ENCODE data around the gene ITPK1. TPM values are rescaled to one million over a fixed set of nuclear protein-coding genes. Genes with fewer than 3 reads are reported as not detected.

Gene ITPK1
- polyA plus RNA-seq, 12 donors: 12.7 to 49.1 (median 17.5) TPM; not detected in 1

DNA sequence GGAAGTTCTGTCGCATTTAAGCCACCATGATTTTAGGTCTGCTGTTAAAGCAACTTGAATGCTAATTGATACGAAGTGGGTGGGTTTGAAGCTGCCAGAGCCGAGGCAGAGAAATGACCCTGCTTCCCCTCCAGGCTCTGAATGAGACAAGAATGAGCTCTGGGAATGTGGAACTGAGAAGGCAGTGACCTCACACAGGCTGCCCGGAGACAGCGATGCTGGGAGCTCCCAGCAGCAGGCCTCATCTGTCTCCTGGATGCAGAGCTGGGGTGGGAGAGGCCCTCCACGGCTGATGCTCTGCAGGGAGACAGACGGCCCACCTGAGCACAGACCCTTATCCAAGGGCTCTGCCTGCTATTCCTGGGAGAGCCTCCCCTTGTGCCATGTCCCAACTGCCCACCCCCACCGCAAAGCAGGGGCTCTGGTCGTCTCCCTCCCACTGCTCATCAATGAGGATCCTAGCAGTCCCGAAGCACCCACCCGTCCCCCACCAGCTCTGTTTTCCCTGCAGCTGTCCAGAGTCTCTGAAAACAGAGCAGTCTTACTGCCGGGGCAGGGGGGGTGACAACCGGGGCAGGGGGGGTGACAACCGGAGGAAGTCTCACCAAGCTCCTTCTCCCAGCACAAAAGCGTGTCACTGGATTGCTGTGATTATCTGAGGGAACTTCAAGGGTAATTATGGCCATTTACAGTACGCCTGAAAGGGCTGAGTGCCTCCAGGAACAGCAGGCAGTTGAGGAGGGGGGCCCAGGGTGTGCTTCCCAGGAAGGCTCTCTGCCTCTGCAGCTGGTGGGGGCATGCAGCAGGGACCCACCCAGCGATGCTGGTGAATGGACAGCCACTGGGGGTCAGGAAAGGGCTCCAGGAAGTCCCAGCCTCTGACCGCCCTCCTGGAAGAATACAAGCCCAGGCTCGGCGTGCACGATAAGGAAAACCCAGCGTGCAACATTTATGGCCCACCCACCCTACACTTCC, 125.0 kb downstream of the ITPK1 start:
- no peak for DNase-seq

DNA sequence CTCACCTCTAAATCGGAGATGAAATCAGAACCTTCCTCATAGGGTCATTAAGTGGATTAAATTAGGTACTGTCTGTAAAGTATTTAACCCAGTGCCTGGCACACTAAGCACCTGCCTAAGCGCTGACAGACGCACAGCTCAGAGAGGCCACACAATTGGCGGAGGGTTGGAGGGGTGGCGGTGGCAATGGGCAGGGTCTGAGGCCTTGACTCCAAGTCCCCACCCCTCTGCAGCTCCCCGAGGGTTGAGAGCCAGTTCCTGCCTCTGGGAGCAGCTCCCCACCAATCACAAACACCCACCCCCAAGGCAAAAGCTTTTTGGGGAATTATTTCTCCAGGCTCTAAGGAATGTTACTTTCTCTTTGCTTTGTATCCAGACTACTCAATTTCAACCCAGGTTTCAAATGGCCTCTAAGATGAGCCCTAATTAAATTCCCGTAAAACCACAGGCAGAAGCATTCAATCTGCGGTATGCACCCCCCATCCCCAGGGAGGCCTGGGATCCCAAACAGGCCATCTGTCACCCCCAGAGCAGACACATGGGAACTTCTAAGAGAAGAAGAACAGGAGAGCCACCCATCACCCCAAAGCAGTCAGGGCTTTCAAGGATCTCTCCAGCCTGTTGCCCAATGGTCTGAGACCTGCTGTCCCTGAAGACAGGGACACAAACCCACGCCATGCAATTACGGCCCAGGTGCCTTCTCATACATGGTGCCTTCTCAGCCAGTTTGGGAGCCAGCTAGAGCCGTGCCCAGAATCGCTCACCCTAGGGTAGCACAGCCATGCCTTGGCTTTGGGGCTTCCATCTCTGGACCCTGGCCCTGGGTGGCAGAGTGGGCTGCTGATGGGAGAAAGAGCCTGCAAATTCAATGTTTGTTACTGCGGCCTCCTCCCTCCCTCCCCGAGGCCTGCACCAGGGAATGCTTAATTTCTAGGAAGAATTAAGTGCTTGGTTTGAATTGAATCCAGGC, 126.7 kb downstream of the ITPK1 start:
- DNase-seq: no peak

DNA sequence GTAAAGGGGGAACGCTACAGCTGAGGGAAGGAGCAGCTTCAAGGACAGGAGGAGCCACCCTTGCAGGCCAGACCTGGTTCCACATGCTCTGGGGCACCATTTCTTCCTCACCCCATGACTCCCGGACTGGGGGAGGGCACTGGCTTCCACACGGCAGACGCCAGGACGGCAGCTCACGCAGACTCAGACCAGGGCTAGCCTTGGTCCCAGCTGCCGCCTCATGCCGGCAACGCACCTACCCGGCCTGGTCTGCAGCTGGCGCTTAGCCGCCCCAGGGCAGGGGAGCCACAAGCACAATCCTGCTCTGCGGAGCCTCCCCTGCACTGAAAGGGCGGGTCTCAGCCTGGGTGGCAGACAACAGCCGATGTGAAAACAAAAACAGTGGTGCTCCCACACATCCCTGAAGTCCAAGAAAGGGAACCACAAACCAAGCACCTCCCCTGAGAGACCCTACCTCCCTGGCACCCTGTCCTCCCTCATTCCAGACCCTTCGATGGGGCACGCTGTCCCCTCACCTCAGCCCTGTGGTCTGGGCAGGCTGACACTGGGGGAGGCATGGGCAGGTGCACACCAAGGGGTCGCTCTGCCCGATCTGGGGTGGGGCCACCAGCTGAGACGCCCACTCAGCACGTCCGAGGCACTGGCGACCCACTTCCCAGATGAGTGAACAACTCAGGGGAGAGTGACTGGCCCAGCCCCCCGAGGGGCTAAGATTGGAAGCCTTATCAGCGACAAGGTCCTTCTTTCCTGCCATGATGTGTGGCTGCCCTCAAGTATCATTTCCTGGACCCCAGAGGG, 127.8 kb downstream of the ITPK1 start:
- no peak for DNase-seq

DNA sequence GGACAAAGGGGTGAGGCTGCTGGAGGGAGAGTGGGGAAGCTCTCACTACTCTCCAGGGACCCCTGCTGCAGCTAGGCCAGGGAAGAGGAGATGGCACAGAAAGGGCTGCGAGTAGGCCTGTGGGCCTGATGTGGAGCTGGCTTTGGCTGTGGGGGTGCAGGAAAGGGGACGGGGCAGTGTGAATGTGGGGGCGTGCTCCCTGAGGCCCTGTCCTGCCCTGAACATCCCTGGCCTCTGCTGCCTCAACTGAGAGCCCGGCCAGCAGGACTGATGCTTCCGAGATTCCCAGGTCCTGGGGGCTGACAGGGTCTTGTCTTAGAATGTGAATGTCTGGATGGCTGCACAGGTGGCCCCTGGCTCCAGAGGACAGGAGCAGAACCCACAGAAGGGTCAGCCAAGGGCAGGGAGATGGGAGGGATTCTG, 128.6 kb downstream of the ITPK1 start:
- DNase-seq: no peak

DNA sequence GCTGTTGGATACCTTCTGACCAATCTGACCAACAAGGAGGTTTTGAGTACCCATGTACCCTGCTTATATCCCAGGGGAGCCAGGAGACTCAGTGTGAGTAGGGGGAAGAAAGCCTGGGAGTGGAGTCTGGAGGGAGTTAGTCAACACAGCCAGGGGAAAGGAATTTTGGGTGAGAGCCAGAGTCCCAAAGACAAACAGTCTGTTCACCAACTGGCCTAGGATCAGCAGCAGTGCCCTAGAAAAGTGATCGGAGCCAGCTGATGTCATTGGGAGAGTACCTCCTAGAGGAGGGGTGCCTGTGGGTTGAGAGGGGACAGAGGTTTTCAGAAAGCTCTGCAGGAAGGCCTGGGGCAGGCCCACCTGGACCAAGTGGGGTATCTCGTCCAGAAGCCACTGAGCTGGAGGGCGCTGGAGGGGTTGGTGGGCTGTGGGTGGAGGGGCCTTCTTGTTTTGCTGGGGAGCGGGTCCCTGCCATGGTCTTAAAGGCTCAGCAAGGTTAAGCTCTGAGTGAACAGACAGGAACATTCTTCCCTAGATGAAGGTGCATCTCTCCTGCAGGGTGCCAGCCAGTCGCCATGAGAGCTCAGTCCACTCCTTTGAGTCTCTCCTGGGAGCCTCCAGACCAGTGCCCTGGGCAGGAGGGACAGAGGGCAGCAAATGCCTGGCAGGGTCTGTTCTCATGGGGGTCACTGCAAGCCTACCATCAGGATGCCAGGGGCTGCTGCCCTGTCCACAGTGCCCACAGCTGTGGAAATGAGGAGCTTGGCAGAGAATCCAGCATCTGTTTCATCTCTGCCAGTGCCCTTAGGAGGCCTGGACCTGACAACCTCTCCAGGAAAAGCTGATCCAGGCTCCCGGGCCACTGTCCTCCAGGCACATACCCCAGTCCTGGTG, 129.2 kb downstream of the ITPK1 start:
- DNase-seq: peak; percentile 44

DNA sequence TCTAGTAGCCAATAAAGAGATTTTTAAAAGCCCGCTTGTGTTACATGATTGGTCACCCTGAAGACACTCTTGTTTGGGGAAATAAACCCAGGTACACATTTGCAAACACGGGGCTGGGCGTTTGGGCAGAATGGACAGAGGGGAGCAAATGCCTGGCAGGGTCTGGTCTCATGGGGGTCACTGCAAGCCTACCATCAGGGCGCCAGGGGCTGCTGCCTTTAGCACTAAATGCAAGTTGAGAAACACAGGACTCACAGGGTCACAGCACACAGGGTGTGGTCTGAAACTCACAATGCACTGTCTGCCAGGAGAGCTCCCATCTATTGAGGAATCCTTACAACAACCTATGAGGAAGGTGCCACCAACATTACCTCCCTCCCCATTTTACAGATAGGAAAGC, 130.2 kb downstream of the ITPK1 start:
- DNase-seq: no peak

DNA sequence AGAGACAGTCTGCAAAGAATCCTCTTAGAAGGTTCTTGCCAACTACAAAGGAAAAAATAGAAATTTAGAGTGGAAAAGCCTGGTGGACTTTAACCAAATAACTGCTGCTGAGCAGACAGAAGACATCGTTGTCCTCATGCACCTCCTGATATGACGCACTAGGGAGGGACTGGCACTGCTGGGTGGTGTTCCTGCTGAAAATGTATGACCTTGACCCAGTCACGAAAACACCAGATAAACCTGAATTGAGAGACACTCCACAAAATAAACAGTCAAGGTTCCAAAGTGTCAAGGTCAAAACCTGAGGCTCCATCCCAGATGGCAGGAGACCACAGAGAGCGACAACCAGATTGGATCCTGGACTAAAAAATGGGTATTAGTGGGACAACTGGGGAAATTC, 130.8 kb downstream of the ITPK1 start:
- no peak for DNase-seq

DNA sequence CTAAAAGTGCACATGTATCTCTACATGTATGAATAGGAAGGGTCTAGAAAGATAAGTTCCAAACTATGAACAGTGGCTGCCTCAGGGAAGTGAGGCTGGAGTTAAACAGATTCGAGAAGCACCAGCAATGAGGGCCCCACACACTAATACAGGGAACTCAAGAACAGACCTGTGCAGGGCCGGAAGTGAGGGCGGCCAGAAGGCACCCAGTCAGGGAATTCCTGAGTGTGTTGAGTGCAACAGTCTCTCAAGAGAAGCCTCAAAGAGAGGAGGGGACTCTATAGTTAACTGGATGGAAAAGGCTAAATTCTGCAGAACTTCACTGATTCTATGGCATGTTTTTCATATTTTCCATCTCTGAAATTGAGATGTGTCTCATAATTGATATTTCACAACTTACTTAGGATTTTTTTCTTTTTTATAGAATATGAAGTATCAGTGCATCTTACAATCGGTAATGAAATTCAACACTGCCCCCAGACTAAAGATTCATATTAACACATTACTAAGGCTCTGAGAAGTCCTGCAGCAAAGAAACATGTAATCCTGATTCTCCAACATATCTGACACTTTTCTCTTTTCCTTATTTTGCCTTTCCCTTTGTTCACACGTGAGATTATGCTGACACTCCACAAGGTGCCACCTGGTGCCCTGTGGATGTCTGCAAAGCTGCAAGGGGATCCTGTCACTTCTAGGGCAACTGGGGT, 131.5 kb downstream of the ITPK1 start:
- DNase-seq: no peak

DNA sequence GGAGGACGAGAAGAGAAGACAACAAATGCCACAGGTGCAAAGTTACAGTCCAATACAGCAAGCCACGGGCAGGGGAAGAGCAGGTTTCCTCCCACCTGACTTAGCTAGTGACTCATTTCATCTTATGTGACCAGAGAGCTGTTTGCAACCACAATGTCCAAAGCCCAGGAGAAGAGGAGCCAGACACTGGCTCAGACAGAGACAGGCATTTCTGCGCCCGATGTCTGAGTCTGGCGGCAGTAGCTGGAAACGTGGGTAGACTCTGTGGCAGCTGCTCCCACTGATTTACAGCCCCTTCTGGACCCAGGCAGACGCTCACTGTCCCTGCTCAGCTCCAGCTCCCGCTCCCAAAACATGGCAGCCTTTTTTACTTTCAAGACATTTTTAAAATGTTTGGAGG, 132.8 kb downstream of the ITPK1 start:
- no peak for DNase-seq

DNA sequence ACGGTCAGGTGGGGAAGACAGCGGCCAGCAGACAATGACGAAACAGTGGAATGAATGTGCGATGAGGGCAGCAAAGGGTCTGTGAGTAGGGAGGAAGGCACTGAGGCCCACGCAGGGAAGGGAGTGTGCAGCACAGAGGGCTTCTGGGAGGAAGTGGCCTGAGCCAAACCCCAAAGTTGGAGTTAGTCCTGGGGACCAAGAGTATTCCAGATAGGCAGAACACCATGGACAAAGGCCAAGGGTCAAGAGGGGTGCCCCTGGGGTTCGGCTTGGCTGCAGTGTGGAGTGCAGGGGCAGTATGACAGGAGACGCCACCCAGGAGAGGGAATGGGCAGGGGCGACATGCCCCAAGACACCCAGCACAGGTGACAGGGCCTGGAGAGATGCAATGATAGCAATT, 134.0 kb downstream of the ITPK1 start:
- no peak for DNase-seq

DNA sequence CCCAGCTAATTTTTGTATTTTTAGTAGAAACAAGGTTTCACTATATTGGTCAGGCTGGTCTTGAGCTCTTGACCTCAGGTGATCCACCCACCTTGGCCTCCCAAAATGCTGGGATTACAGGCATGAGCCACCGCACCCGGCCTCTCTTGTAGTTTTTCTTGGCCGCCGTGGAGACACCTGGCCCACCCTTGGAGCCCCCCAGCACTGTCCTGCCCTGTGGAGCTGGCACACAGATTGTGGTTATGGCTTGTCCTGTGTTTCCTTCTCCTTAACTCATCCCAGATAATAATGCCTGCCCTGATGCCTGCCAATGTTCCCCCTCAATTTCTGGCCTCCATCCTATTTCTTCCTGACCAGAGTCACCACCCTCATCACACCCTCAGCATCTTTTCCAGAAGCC, 134.9 kb downstream of the ITPK1 start:
- DNase-seq: no peak

DNA sequence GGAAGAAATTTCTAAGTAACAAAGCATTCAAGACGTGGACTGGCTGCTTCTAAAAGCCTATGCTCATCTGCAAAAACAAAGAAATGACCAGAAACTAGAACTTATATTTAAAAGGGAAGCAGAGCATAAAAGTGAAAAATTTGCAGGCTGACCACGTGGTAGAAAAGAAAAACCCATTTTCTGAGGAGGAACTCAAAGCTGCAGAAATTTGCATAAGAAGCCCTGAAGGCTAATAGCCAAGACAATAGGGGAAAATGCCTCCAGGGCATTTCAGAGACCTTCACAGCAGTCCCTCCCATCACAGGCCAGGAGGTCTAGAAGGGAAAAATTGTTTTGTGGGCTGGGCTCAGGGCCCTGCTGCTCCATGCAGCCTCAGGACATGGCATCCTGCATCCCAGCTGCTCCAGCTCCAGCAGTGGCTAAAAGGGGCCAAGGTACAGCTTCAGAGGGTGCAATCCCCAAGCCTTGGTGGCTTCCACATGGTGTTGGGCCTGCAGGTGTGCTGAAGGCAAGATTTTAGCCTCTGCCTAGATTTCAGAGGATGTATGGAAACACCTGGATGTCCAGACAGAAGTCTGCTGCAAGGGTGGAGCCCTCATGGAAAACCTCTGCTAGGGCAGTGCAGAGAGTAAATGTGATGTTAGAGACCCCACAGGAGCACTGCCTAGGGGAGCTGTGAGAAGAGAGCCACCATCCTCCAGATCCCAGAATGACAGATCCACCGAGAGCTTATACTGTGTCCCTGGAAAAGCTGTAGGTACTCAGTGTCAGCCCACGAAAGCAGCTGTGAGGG, 137.3 kb downstream of the ITPK1 start:
- DNase-seq: no peak

DNA sequence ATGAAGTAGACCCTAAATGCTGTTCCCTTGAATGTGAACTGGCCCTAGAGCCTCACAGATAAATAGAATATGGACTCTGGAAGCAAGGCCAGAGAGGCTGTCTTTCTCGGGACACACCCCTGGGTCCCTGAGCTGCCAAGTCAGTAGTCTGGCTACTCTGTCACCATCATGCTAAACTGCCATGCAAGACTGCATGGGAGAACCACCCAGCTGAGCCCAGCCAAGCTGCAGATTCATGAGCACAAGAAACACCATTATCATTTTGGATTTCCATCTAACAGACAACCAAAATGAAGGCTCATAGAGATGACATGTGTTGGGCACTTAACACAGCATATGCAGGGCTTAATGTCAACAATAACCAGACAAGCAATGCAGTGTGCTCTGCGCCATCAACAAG, 139.5 kb downstream of the ITPK1 start:
- DNase-seq: no peak

DNA sequence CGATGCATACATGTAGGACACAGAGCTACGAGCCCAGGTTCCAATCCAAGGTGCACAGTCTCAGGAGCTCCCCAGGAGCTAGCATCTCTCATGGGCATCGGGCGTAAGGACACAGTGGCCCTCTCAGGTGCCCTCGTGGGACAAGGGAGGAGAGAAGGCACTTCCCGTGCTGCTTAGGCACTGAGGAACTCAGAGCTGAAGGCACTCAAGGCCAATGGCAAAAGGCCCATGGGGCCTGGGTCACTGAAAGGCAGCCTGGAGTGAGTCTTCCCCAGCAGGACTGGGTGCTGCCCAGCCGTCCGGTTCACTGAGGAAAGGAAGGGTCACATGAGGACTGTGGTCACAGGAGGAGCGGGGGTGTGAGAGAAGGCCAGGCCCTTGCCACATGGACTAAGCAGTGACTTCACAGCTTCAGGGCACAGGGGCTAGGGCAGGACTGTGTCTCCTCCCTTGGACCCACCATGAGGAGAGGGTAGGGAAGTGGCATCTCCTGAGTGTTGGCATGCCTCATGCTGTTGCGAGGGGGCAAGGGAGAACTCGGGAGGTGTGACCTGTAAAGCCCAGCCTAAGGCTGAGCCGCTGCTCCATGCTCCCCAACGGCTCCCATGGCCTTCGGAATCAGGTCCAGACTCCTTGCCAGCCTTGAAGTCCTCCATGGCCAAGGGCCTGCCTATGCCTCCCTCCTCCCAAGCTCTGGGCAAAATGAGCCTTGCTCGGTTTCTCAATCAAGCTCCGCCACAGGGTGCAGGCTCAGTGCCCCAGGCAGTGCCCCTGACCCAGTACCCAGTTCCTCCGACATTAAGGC, 141.0 kb downstream of the ITPK1 start:
- DNase-seq: no peak

DNA sequence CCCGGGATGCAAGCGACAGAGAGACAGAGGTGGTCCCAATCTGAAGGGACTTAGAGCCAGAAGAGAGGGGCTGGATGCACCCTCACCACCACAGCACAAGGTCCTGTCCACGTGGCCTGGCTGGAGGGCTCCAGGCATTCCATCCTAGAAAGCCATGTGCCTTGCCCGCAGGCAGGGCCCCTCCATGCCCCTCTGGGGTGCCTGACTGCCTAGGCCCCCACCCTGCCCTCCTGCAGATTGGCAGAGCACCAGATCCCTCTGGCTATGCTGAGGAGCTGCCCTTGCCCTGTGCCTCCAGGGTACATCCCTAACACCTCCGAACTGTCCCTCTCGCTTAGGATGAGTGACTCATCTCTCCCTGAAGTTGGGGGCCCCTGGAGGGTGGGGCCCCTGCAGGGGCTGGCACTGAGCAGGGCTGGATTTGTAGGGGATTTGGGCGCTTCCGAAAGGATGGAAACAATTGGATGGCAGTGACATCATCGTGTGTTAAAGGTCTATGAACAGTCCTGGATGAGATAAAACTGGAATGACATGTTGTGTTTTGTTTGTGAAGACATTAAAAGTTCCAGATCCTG, 141.8 kb downstream of the ITPK1 start:
- no peak for DNase-seq

DNA sequence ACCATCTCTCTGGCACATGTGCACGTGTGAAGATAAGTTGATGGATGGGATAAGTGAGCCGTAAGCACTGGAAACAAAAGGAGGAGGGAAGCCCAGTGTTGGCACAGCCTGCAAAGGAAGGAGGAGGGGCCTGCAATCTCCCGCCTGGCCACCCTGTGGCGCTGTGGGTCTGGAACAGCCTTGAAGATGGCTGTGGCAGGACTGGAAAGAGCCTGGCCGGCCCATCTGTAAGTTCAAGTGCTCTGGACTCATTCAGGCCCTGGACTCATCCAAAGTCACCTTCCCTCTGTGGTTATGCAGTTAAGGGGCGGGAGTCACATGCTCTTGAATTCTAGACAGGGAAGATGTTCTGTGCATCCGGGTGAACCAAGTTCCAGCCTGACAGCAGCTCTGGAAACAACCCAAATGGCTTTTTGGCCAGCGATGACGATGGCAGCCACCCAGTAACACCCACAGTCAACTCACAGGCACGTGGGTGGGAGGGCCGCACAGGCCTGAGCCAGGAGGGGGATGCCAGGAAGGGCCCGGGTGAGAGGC, 142.4 kb downstream of the ITPK1 start:
- peak; percentile 27 for DNase-seq

DNA sequence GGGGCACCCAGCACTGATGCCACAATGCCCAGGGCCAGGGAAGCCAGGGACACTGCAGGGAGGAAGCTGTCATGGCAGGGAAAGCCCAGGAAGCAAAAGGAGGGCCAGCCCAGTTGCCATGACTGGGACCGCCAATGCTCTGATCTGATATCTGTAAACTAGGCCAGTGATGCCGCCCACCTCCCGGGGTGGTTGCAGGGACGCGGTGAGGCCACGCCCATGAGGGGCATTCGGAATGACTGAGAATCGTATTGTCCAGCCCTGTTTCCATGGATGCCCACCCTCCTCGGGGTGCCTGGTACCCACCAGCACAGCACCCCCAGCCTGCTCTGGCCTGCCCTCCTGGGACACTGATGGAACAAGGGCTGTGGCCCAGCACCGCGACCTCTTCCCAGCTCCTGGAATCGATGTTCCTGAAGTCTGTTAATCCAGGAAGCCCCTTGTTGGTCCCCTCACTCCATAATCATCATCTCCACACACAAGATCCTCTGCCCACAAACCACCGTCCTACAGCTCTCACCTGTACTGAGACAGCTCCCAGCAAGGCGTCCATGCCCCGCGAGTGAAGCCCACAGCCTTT, 144.0 kb downstream of the ITPK1 start:
- DNase-seq: no peak
